Measurements from ENCODE around the gene PRSS48.

- TF ChIP-seq SMC3 (conservative IDR thresholded peaks at IDR 0.05; ENCODE audit: poor library complexity) (no peak), CTCF (IDR thresholded peaks at IDR 0.05; ENCODE audit: poor library complexity, severe bottlenecking) (no peak)
Measured at GRCh38 chr4:151297170-151297569, 20.2 kb downstream of the PRSS48 start.

Measured in neural cell (in vitro differentiated cells).